ENCODE data around the gene PSMC3.

GRCh38 chr11:47393163-47394049, 32.8 kb downstream of the PSMC3 start:
- TF ChIP-seq CTCF (conservative IDR thresholded peaks at IDR 0.05; ENCODE audit: low read depth, low read length): no peak
- TF ChIP-seq EZH2 (IDR thresholded peaks at IDR 0.05; ENCODE audit: borderline replicate concordance, low read depth, low read length, poor library complexity, severe bottlenecking): no peak

All from A673 (cell line).